Measurements from ENCODE around the gene DNAJC13.

Gene DNAJC13

DNA sequence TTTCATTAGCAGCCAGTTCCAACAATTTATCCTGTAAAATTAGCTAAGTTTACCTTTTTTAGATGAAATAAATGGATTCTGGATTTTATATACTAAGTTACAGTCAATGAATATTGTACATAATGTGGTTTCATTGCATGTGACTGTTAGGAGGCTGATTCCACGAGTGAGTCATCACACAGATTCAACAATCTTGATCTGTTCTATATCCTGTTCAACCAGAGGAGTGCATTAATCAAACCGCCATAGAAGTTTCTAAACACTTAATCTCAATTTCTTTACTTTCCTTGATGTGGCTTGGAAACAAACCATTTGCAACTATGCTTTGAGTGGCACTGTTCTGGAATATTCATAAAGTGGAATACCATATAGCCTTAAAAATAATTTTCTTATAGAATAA, 15.3 kb downstream of the DNAJC13 start:
- TF ChIP-seq GATA2 (IDR thresholded peaks at IDR 0.05; ENCODE audit: low read depth, low read length) (no peak), GATA3 (IDR thresholded peaks at IDR 0.05; ENCODE audit: low read depth, low read length) (no peak)

GRCh38 chr3:132433121-132433520, 15.8 kb downstream of the DNAJC13 start:
- no peak for TF ChIP-seq GATA2 (IDR thresholded peaks at IDR 0.05; ENCODE audit: low read depth, low read length)

- TF ChIP-seq GATA2 (IDR thresholded peaks at IDR 0.05; ENCODE audit: low read depth, low read length) (no peak), GATA3 (IDR thresholded peaks at IDR 0.05; ENCODE audit: low read depth, low read length) (no peak)
These were observed 18.1 kb downstream of the DNAJC13 start for GRCh38 chr3:132435224-132435910.

GRCh38 chr3:132435911-132436425, 18.7 kb downstream of the DNAJC13 start:
- no peak for TF ChIP-seq GATA2 (IDR thresholded peaks at IDR 0.05; ENCODE audit: low read depth, low read length)
- no peak for TF ChIP-seq GATA3 (IDR thresholded peaks at IDR 0.05; ENCODE audit: low read depth, low read length)

- TF ChIP-seq GATA3 (IDR thresholded peaks at IDR 0.05; ENCODE audit: low read depth, low read length) (no peak), GATA2 (IDR thresholded peaks at IDR 0.05; ENCODE audit: low read depth, low read length) (no peak)
These were observed 26.1 kb downstream of the DNAJC13 start for GRCh38 chr3:132443421-132443820.

DNA sequence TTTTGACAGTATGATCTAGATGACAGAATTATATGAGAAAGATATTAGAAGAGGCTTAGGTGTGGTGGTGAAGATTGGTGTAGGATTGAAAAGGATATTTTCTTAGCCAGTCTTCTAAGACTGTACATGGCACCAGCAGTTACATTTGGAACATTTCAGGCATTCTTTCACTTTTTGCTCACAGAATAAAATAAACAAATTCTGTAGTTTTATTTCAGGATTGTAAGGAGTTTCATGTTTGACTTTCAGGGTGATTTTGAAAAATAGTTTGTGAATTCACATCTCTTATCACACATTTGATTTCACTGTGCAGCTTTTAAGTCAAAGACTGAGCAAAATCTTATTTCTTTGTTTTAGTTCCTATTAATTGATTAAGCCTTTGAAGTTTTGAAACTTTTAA, 27.1 kb downstream of the DNAJC13 start:
- no peak for TF ChIP-seq GATA2 (IDR thresholded peaks at IDR 0.05; ENCODE audit: low read depth, low read length)
- no peak for TF ChIP-seq GATA3 (IDR thresholded peaks at IDR 0.05; ENCODE audit: low read depth, low read length)

DNA sequence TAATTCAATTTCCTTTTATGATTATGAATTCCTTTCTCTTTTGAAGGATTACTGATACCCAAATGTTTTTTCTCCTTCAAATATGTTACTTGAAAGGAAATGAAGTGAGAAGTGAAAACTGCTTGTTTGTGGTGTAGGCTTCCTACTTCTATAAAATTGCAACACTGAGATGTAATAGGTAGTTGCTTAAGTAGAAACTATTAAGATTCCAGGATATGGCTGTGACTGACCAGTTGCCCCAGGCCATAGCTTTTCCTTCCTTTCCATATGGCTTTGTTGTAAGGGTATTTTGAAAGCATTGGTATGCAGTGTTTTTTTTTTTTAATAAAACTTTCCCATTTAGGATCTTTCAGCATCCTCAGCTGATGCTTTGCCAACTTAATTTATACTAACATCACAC, 28.5 kb downstream of the DNAJC13 start:
- TF ChIP-seq GATA3 (IDR thresholded peaks at IDR 0.05; ENCODE audit: low read depth, low read length) (no peak), GATA2 (IDR thresholded peaks at IDR 0.05; ENCODE audit: low read depth, low read length) (no peak)

DNA sequence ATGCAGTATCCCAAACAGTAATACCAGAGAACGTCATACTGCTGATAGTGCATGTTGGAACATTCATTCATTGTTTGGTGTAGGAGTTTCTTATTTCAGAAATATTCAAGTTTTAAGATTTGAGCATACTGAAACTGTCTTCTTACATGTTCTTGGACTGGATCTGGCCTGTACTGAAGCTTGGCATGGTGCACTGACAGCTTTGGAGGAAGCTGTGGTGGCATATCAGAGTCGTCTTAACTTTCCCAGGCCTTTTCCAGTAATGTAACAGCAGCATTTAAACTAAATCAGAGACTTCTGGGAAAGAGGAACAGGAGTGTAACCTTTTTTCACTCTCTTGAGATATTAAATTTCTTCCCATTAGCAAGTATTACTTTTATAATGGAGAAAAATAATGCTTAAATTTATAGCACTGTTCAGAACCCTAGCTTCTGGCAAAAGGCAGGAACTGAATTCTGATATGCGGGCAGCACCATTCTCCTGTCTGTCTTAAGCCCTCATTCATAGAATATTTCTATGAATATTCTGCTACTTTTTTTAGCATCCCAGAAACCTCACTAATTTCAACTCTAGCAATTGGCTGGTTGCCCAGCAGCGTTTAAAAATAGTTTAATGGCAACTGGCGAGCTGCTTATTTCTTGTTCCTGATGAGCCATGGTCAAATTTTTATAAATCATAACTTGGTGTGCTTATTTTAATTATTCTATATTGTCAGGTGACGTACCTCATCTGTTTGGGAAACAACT, 31.1 kb downstream of the DNAJC13 start:
- no peak for TF ChIP-seq GATA2 (IDR thresholded peaks at IDR 0.05; ENCODE audit: low read depth, low read length)
- TF ChIP-seq GATA3 (IDR thresholded peaks at IDR 0.05; ENCODE audit: low read depth, low read length), result no peak

DNA sequence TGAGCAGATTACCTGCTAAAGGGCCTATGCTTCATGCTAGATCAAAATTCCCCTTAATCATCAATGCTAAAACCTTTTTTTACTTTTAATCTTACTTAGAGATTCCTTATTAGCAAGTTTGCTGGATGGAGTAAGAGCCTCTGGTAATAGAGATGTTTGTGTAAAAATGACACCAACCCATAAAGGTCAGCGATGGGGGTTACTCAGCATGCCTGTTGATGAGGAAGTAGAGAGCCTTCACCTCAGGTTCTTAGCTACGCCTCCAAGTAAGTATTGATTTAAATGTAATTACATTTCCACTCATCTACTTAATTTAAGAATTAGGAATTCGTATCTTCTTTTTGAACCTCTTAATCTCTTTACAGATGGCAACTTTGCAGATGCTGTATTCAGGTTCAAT, 38.8 kb downstream of the DNAJC13 start:
- TF ChIP-seq GATA3 (IDR thresholded peaks at IDR 0.05; ENCODE audit: low read depth, low read length) (no peak), GATA2 (IDR thresholded peaks at IDR 0.05; ENCODE audit: low read depth, low read length) (no peak)

DNA sequence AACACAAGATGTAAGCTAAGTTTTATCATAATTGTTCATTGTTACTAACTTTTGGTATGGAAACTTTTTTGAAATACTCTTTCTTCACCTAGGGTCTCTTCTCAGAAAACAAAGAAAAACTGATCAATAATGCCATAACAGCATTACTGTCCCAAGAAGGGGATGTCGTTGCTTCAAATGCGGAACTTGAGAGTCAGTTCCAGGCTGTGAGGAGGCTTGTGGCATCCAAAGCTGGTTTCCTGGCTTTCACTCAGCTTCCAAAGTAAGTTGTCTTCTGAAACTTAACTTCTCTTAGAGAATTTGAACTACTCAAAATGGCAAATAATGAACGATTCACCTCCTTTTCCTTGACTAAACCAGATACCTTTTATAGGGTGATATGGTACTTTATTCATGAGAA, 39.3 kb downstream of the DNAJC13 start:
- TF ChIP-seq GATA3 (IDR thresholded peaks at IDR 0.05; ENCODE audit: low read depth, low read length), result no peak
- TF ChIP-seq GATA2 (IDR thresholded peaks at IDR 0.05; ENCODE audit: low read depth, low read length), result no peak

DNA sequence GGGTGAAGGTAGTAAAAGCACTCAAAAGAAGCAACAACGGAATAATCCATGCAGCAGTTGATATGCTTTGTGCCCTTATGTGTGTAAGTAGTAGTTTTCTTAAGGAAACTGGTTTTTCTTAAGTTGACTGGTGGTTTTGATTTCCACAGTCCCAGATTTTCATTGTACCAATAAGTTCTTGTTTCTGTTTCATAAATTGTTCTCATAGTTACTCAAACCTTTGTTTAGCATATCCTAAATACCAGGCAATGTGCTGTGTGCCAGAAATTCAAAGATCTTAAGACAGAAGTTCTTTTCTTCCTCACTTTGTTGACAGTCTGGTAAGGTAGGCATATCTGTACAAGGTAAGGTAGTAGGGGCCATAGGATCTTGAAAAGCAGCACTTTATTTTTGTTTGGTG, 40.0 kb downstream of the DNAJC13 start:
- TF ChIP-seq GATA2 (IDR thresholded peaks at IDR 0.05; ENCODE audit: low read depth, low read length), result no peak
- TF ChIP-seq GATA3 (IDR thresholded peaks at IDR 0.05; ENCODE audit: low read depth, low read length), result no peak

GRCh38 chr3:132459551-132459950, 42.2 kb downstream of the DNAJC13 start:
- TF ChIP-seq GATA2 (IDR thresholded peaks at IDR 0.05; ENCODE audit: low read depth, low read length), result no peak
- TF ChIP-seq GATA3 (IDR thresholded peaks at IDR 0.05; ENCODE audit: low read depth, low read length), result no peak

- TF ChIP-seq GATA3 (IDR thresholded peaks at IDR 0.05; ENCODE audit: low read depth, low read length) (no peak), GATA2 (IDR thresholded peaks at IDR 0.05; ENCODE audit: low read depth, low read length) (no peak)
These were observed 44.2 kb downstream of the DNAJC13 start for GRCh38 chr3:132461544-132461943.

DNA sequence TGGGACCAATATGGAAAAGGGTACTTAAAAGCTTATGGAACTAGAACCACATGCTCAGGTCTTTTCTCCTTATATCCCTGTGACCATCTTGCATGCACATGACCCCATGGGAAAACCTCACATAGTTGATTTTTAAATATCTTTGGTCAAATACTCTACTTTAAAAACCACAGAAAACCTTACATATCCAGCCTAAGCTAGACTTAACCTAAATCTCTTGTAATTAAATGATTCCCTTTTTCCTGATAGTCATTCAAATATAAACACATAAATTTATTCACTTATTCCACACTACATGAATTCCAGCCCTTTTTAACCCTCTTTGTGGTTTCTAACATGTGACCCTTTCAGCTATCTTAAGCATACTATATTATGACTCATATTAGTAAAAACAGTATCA, 46.8 kb downstream of the DNAJC13 start:
- TF ChIP-seq GATA3 (IDR thresholded peaks at IDR 0.05; ENCODE audit: low read depth, low read length) (no peak), GATA2 (IDR thresholded peaks at IDR 0.05; ENCODE audit: low read depth, low read length) (no peak)

GRCh38 chr3:132469326-132469725, 52.0 kb downstream of the DNAJC13 start:
- TF ChIP-seq GATA2 (IDR thresholded peaks at IDR 0.05; ENCODE audit: low read depth, low read length) (no peak), GATA3 (IDR thresholded peaks at IDR 0.05; ENCODE audit: low read depth, low read length) (no peak)

Data from SH-SY5Y (cell line).